HAP-1 (cell line): Measurements from ENCODE around the gene TIAL1.
A peak's percentile ranks its signal among the peaks of the same experiment; 100 is the strongest.
"Not testable (repeated sequence)": the region's sequence is repeated elsewhere in the genome, so short reads cannot be mapped to it uniquely, and the experiment has no call there.

Experiments
- DNase-seq, 2 experiments: peaks; one replicate each; pipeline ENCODE4 v3.0.0-alpha.2; 2016 to 2020; ENCODE audit warnings: low spot score in 2 of 2
- H3K27me3 ChIP-seq: fragments of 250-450 bp; sonication (Bioruptor Pico); 2 replicates; pipeline ENCODE4 v1.5.1; 2020; ENCODE audit warnings: low read depth, mild to moderate bottlenecking, moderate library complexity
- H3K36me3 ChIP-seq: fragments of 250-450 bp; sonication (Bioruptor Pico); replicated peaks from 2 replicates; pipeline ENCODE4 v1.5.1; 2020; ENCODE audit warnings: mild to moderate bottlenecking
- H3K4me1 ChIP-seq: fragments of 250-450 bp; sonication (Bioruptor Pico); 2 replicates; pipeline ENCODE4 v1.5.1; 2020; ENCODE audit warnings: mild to moderate bottlenecking
- H3K4me3 ChIP-seq: fragments of 250-450 bp; sonication (Bioruptor Pico); 2 replicates; pipeline ENCODE4 v1.5.1; 2020; ENCODE audit warnings: mild to moderate bottlenecking, moderate library complexity
- H3K9me3 ChIP-seq: fragments of 250-450 bp; sonication (Bioruptor Pico); 2 replicates; pipeline ENCODE4 v1.5.1; 2020; ENCODE audit warnings: mild to moderate bottlenecking, moderate library complexity
- in situ Hi-C: fragments of 300-500 bp; cut with MboI; formaldehyde crosslinking; loops from 3 replicates; pipeline ENCODE4 v1.14.3; 2020; ENCODE audit warnings: low sequenced_read_pairs, inconsistent platforms, mixed read lengths

Gene TIAL1

DNA sequence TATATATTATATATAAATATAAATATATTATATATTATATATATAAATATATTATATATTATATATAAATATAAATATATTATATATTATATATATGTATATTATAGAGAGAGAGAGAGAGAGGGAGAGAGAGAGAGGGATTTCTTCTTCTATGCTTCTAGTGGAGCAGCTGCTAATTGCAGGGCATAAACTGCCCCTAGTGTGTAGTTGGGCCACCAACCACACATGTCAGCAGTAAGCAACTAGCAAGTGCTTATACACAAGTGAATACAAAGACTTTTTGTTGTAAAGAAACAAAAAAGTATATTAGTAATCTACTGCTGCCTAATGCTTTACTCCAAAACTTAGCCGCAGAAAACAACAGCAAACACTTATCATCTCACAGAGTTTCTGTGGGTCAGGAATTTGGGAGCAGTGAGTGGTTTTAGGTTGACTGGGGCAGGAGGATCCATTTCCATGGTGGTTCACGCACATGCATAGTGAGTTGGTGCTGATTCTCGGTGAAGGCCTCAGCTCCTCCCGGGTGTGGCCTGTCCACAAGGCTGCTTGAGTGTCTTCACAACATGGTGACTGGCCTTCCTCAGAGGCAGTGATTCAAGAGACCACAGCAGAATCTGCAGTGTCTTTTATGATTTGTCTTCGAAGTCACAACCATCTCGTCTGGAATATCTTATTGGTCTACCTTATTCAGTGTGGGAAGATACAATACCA, 29.0 kb upstream of the TIAL1 start:
- no peak overlapping the region for H3K4me3 ChIP-seq
- no peaks in the 10 kb centered on the region for H3K27me3 ChIP-seq
- H3K4me1 ChIP-seq = peaks cover 7% of the 10 kb centered on the region
- no peaks in the 10 kb centered on the region for H3K36me3 ChIP-seq
- no peaks in the 10 kb centered on the region for H3K9me3 ChIP-seq
- no peak for DNase-seq
- in situ Hi-C loops = no loop called here

DNA sequence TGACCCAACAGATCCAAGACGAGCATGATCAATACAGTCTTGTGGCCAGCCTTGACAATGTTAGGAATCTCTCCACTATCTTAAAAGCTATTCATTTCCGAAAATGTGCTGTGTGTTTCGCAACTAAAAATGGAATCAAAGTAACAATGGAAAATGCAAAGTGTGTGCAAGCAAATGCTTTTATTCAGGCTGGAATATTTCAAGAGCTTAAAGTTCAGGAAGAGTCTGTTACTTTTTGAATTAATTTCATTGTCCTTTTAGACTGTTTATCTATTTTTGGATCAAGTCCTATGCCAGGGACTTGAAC, 24.3 kb upstream of the TIAL1 start:
- H3K9me3 ChIP-seq = no peaks in the 10 kb centered on the region
- no peak overlapping the region for H3K4me3 ChIP-seq
- peaks cover 9% of the 10 kb centered on the region for H3K4me1 ChIP-seq
- H3K27me3 ChIP-seq = no peaks in the 10 kb centered on the region
- peak in 1 of 2 experiments; percentile 18 for DNase-seq
- in situ Hi-C loops = no loop called here
- H3K36me3 ChIP-seq = no peaks in the 10 kb centered on the region

DNA sequence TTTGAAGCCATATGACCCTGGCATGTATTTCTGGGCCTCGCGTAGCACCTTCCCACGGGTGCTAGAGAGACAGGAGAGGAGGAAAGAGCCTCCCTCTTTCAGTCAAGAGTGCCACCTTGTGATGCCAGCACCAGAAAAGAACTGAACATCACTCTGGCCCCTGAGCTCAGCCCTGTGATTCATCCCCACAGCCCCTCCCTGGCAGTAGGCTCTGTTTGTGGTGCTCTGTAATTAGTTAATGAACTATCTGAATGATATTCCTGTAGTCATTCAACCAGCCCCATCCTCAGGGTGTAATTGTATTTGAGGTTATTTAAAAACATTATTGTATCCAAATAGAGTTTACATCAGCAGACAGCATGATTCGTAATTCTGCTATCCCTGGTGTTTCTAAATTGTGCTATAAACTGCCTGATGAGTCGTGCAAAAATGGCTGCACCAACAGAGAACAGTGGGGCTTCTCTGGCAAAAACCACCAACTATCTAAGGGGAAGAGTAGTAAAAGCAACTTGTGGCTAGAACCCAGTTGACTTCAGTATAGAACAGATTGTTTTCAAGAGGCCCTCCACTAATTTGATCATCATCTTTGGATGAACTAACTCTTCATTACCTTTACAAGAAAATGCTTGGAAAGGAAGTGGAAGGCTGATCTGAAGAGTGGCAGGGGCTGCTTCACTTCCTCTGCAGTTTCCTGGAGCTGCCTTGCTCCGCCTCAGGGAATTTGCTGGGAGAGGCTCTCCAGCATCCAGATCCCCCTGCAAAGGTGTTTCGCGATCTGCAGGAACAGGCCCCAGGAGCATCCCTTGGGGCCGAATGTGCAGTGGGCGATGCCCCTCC, 23.7 kb upstream of the TIAL1 start:
- peak in 1 of 2 experiments; percentile 22 for DNase-seq
- in situ Hi-C loops = no loop called here
- H3K4me1 ChIP-seq = peaks cover 9% of the 10 kb centered on the region

DNA sequence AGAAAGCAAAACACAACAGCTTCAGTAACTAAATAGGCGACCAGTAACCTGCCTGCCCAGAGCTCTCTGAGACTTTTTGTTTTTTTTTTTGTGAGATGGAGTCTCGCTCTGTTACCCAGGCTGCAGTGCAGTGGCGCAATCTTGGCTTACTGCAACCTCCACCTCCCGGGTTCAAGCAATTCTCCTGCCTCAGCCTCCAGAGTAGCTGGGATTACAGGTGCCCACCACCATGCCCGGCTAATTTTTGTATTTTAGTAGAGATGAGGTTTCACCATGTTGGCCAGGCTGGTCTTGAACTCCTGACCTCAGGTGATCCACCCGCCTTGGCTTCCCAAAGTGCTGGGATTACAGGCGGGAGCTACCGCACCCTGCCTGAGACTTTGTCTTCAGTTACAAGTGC, 23.0 kb upstream of the TIAL1 start:
- H3K27me3 ChIP-seq, in situ Hi-C loops, DNase-seq, H3K4me3 ChIP-seq, H3K9me3 ChIP-seq, H3K36me3 ChIP-seq, H3K4me1 ChIP-seq: not testable (repeated sequence)

More for the DNA sequence above, 23.7 kb upstream of the TIAL1 start:
- no peak overlapping the region for H3K4me3 ChIP-seq
- H3K9me3 ChIP-seq = no peaks in the 10 kb centered on the region
- H3K27me3 ChIP-seq = no peaks in the 10 kb centered on the region
- no peaks in the 10 kb centered on the region for H3K36me3 ChIP-seq

DNA sequence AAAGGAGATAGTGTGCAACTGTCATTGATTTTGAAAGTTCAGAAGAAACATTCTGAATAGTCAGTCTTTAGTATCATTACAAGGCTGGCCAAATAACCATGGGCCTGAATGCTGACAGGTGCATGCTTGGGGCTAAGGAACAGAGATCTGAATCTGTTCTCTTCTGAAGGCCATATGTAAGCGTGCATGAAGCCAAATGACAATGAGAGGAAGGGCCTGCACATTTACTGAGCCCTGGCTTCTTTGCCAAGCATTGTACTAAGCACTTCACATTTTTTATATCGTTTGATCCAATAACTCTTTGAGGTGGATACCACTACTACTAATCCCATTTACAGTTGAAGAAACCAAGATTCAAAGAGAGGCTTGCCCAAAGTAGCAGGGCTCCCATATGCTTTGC, 22.5 kb upstream of the TIAL1 start:
- Histone ChIP-seq H3K36me3 (no peaks in the 10 kb centered on the region), H3K9me3 (no peaks in the 10 kb centered on the region), H3K4me1 (peaks cover 9% of the 10 kb centered on the region), H3K27me3 (no peaks in the 10 kb centered on the region), H3K4me3 (no peak overlapping the region)
- no peak for DNase-seq
- in situ Hi-C loops = no loop called here

DNA sequence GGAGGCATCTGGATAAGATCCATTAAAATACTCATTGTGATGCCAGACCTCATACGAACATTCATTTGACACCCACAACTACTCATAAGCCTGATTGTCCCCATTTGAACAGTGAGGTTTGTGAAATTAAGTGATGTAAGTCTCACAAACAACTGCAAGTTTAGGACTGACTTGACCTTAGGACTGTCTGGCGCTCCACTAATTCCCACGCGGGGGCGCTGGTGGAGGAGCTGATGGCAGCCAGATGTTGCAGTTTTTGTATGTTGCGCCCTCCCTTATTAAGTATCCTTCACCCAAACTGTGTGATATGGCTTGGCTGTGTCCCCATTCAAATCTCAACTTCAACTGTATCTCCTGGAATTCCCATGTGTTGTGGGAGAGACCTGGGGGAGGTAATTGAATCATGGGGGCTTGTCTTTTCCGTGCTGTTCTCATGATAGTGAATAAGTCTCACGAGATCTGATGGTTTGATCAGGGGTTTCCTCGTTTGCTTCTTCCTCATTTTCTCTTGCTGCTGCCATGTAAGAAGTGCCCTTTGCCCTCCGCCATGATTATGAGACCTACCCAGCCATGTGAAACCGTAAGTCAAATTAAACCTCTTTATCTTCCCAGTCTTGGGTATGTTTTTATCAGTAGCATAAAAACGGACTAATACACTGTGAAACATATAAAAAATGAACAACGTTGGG, 20.3 kb upstream of the TIAL1 start:
- in situ Hi-C loops = no loop called here
- no peak for DNase-seq
- H3K36me3 ChIP-seq = no peaks in the 10 kb centered on the region
- no peak overlapping the region for H3K4me3 ChIP-seq
- H3K27me3 ChIP-seq = no peaks in the 10 kb centered on the region
- peaks cover 9% of the 10 kb centered on the region for H3K4me1 ChIP-seq
- H3K9me3 ChIP-seq = no peaks in the 10 kb centered on the region

DNA sequence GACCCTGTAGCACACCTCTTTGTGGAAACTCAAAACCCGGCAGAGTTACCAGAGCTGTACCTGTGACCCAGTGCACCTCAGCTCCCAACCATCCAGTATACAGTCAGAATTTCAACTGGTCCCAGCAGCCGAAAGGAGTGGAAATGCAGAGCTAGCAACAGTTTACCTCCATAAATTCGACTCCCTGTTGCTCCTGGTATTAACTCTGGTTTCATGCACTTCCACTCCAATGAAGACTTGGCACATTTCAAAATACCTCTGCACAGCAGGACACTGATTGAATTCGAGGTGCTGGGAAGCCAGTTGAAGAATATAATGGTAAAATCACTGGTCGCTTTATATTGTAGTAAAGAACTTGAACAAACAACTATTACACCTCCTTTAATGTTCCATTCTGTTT, 17.9 kb upstream of the TIAL1 start:
- in situ Hi-C loops = no loop called here
- H3K9me3 ChIP-seq = 0 out of 2 replicates have a peak, but pooled peaks cover 5% of the 10 kb centered on the region
- no peaks in the 10 kb centered on the region for H3K4me1 ChIP-seq
- H3K36me3 ChIP-seq = no peaks in the 10 kb centered on the region
- H3K27me3 ChIP-seq = no peaks in the 10 kb centered on the region
- no peak for DNase-seq
- no peak overlapping the region for H3K4me3 ChIP-seq

DNA sequence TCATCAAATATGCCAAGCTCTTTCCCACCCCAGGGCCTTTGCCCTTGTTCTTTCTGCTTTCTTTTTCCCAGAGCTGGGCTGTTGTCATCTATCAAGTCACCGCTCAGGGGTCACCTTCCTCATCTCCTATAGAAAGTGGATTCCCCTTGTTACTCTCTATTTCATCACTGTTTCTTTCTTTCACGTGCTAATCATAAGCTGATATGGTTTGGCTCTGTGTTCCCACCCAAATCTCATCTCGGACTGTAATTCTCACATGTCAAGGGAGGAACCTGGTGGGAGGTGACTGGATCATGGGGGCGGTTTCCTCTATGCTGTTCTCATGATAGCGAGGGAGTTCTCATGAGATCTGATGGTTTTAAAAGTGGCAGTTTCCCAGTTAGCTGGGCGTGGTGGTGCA, 17.0 kb upstream of the TIAL1 start:
- Histone ChIP-seq H3K9me3 (0 out of 2 replicates have a peak, but pooled peaks cover 5% of the 10 kb centered on the region), H3K4me1 (no peaks in the 10 kb centered on the region), H3K36me3 (no peaks in the 10 kb centered on the region), H3K4me3 (no peak overlapping the region), H3K27me3 (no peaks in the 10 kb centered on the region)
- DNase-seq = no peak
- in situ Hi-C loops = no loop called here

DNA sequence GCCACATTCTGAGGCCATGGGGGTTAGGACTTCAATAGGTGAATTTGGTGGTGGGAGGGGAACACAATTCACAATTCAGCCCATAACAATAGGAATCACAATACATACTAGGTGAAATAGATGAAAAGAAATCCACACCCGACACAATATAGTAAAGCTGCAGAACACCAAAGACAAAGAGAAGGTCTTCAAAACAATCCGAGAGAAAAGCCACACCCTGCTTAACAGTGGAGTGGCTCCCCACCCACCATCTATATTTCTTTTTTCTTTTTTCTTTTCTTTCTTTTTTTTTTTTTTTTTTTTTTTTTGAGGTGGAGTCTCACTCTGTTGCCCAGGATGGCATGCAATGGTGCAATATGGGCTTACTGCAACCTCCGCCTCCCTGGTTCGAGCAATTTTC, 14.7 kb upstream of the TIAL1 start:
- no peak for DNase-seq
- Histone ChIP-seq H3K4me1 (no peaks in the 10 kb centered on the region), H3K9me3 (0 out of 2 replicates have a peak, but pooled peaks cover 5% of the 10 kb centered on the region), H3K36me3 (no peaks in the 10 kb centered on the region), H3K27me3 (no peaks in the 10 kb centered on the region), H3K4me3 (no peak overlapping the region)
- in situ Hi-C loops = no loop called here

DNA sequence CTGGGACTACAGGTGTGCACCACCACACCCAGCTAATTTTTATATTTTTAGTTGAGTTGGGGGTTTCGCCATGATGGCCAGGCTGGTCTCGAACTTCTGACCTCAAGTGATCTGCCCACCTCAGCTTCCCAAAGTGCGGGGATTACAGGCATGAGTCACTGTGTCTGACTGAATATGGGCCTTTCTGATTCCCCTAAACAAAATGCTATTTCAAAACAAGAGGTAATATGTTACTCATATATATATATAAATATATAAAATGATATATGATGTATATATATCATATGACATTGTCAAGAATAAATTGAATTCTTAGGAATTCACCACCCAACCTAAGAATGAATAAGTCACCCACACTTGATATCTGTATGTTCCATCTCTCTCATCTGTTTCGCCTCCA, 12.8 kb upstream of the TIAL1 start:
- H3K4me3 ChIP-seq = no peak overlapping the region
- in situ Hi-C loops = no loop called here
- no peak for DNase-seq
- 0 out of 2 replicates have a peak, but pooled peaks cover 5% of the 10 kb centered on the region for H3K9me3 ChIP-seq
- H3K27me3 ChIP-seq = no peaks in the 10 kb centered on the region
- no peaks in the 10 kb centered on the region for H3K4me1 ChIP-seq
- H3K36me3 ChIP-seq = no peaks in the 10 kb centered on the region

DNA sequence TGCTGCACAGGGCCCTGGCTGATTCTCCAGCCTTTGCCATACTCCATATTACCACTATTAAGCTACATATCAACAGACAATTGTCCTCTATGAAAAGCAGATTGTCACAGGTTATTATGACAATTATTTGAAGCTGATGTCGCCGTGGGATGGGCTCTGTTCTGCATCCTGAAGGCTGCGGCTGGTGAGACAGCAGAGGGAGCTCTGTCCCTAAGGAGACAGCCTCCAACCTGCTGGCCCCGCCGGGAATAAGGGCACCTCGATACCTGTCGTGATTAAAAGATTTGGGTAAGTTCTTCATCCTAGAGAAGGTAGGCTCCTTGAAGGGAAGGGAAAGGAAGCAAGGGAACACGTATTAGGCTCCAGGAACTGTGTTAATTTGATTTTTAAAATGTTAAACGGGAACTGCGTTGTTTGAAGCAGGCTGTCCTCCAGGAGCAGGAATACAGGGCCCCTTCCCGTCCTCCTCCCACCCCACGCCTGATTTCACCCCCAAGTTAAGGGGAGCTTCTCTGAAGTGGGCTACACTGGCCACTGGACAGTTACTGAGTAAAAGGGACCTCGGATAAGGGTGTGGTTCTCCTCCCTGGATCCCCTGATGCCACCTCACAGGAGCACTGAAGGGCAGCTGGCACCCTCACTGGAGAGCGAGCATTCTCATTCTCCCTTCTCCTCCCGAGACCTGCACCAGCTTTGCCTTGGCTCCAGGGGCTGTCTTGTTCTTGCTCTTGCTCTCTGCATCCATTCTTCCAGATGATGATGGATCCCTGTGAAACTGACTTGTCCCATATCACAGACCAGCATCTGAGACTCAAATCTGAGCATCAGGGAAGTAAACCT, 11.8 kb upstream of the TIAL1 start:
- no peaks in the 10 kb centered on the region for H3K4me1 ChIP-seq
- H3K36me3 ChIP-seq = no peaks in the 10 kb centered on the region
- 0 out of 2 replicates have a peak, but pooled peaks cover 5% of the 10 kb centered on the region for H3K9me3 ChIP-seq
- peak; percentile 11 to 65 for DNase-seq
- no peaks in the 10 kb centered on the region for H3K27me3 ChIP-seq
- in situ Hi-C loops = no loop called here
- no peak overlapping the region for H3K4me3 ChIP-seq

DNA sequence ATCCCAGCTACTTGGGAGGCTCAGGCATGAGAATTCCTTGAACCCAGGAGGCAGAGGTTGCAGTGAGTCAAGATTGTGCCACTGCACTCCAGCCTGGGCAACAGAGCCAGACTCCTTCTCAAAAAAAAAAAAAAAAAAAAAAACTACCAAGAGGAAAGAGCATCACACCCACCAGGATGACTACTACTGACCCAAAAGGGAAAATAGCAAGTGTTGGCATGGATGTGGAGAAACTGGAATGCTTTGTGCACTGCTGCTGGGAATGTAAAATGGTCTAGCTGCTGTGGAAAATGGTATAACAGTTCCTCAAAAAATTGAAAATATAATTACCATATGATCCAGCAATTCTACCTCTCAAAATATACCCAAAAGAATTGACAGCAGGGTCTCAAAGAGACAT, 7.7 kb upstream of the TIAL1 start:
- Histone ChIP-seq H3K4me1 (no peaks in the 10 kb centered on the region), H3K4me3 (no peak overlapping the region), H3K9me3 (no peaks in the 10 kb centered on the region), H3K36me3 (no peaks in the 10 kb centered on the region), H3K27me3 (no peaks in the 10 kb centered on the region)
- DNase-seq = no peak
- in situ Hi-C loops = no loop called here

DNA sequence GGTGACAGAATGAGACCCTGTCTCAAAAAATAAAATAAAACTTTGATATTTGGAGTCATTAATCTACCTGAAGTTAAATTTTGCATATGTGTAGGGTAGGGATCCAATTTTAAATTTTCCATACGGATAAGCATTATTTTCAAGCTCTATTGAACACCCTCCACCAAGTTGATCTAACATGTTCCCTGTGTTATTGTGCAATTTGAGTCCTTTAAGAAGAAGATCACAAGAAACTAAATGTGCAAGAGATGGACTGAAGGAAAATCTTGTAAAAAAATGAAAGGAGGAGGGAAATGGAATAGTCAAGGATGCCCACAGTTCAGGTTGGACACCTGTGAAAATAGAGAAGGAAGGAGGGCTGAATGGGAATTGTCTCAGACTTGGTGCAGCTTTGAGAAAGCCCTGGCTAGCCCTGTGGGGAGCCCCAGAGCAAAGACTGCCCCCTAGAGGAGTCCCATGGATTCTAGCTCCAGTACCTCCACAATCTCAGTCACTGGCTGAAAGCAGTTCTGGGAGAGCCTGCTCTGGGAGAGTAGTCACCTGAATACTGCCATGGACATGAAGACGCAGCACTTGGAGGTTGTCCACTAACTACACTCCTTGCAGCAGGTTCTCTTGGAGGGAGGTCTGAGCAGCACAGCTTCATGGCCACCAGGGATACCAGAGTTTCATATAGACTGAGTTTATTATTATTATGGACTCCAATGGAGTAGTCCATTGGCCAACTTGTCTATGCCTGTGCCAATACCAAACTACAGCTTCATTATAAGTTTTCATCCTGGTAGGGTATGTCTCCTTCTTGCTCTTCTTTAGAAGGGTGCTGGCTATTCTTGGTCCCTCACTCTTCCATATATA, 5.7 kb upstream of the TIAL1 start:
- Histone ChIP-seq H3K9me3 (no peaks in the 10 kb centered on the region), H3K27me3 (no peaks in the 10 kb centered on the region), H3K4me1 (peaks cover 3% of the 10 kb centered on the region), H3K4me3 (no peak overlapping the region), H3K36me3 (no peaks in the 10 kb centered on the region)
- peak in 1 of 2 experiments; percentile 66 for DNase-seq
- in situ Hi-C loops = no loop called here
